Measurements from ENCODE around the gene DNAJB8.

The DNAJB8 gene

GRCh38 chr3:128463771-128464170 lies 2.9 kb downstream of the DNAJB8 start:
- no peak for DNase-seq

GRCh38 chr3:128463354-128463753 lies 3.3 kb downstream of the DNAJB8 start:
- DNase-seq = no peak

GRCh38 chr3:128462931-128463330 lies 3.8 kb downstream of the DNAJB8 start:
- no peak for DNase-seq

GRCh38 chr3:128462341-128462910 lies 4.3 kb downstream of the DNAJB8 start:
- DNase-seq = no peak

GRCh38 chr3:128461731-128462130 lies 5.0 kb downstream of the DNAJB8 start:
- no peak for DNase-seq

GRCh38 chr3:128459461-128459820 lies 7.2 kb downstream of the DNAJB8 start:
- DNase-seq = no peak

- DNase-seq = no peak
These were observed 7.8 kb downstream of the DNAJB8 start for GRCh38 chr3:128458746-128459460.

GRCh38 chr3:128457937-128458336 lies 8.8 kb downstream of the DNAJB8 start:
- DNase-seq = no peak

GRCh38 chr3:128456776-128457715 lies 9.6 kb downstream of the DNAJB8 start:
- DNase-seq = no peak

- DNase-seq = no peak
These were observed 10.6 kb downstream of the DNAJB8 start for GRCh38 chr3:128455786-128456748.

GRCh38 chr3:128455116-128455515 lies 11.6 kb downstream of the DNAJB8 start:
- DNase-seq = no peak

- DNase-seq = no peak
These were observed 12.4 kb downstream of the DNAJB8 start for GRCh38 chr3:128454310-128454618.

GRCh38 chr3:128453501-128454309 lies 13.0 kb downstream of the DNAJB8 start:
- no peak for DNase-seq

GRCh38 chr3:128452678-128453275 lies 13.9 kb downstream of the DNAJB8 start:
- DNase-seq = no peak

- DNase-seq = no peak
These were observed 14.6 kb downstream of the DNAJB8 start for GRCh38 chr3:128452120-128452519.

- DNase-seq = no peak
These were observed 17.5 kb downstream of the DNAJB8 start for GRCh38 chr3:128449111-128449638.

- DNase-seq = no peak
These were observed 18.2 kb downstream of the DNAJB8 start for GRCh38 chr3:128448491-128448890.

- DNase-seq = no peak
These were observed 19.1 kb downstream of the DNAJB8 start for GRCh38 chr3:128447561-128448013.

- no peak for DNase-seq
These were observed 19.9 kb downstream of the DNAJB8 start for GRCh38 chr3:128446821-128447220.

- DNase-seq = no peak
These were observed 21.3 kb downstream of the DNAJB8 start for GRCh38 chr3:128445357-128445756.

- no peak for DNase-seq
These were observed 22.9 kb downstream of the DNAJB8 start for GRCh38 chr3:128443771-128444170.
